Thyroid gland (tissue), 4 donors: ENCODE results near the gene RAP1A.

Source experiments
- POLR2A ChIP-seq, 2 donors: fragments of 450-650 bp; IDR thresholded peaks; one replicate each; pipeline ENCODE4 v1.6.1; 2017; ENCODE audit warnings: antibody characterized with exemption in 2 of 2, mild to moderate bottlenecking in 2 of 2, moderate library complexity in 1 of 2
- TF ChIP-seq, protein P1 (sequence below), 6 experiments: fragments of 200-600 bp in 3 of 6; fragments of 450-650 bp in 3 of 6; sonication (generic) in 3 of 6; IDR thresholded peaks; one replicate each; pipeline ENCODE4 v1.5.1; 2016 to 2019; ENCODE audit warnings: antibody characterized with exemption in 6 of 6, mild to moderate bottlenecking in 2 of 6, inconsistent platforms in 1 of 6, moderate library complexity in 1 of 6

DNA sequence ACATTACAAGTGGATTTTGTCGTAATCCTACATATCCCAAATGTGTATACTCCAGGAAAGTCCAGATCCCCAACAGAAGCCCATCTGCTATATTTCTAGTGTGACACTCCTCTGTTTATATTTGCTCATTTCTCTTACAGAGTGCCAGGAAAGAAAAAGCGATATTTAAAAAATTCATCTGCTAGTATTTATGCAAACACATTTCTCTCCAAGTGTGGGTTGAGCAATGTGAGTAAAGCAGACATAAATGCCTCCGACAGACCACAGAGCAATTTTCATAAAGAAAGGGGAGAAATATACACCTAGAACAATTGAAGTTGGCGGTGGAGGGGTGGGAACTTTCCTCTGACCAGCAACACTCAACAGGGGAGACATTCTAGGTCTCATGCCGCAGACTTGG is 22.2 kb upstream of the RAP1A start:
- no peak for TF ChIP-seq POLR2A (IDR thresholded peaks at IDR 0.05)
- TF ChIP-seq, protein P1, sequence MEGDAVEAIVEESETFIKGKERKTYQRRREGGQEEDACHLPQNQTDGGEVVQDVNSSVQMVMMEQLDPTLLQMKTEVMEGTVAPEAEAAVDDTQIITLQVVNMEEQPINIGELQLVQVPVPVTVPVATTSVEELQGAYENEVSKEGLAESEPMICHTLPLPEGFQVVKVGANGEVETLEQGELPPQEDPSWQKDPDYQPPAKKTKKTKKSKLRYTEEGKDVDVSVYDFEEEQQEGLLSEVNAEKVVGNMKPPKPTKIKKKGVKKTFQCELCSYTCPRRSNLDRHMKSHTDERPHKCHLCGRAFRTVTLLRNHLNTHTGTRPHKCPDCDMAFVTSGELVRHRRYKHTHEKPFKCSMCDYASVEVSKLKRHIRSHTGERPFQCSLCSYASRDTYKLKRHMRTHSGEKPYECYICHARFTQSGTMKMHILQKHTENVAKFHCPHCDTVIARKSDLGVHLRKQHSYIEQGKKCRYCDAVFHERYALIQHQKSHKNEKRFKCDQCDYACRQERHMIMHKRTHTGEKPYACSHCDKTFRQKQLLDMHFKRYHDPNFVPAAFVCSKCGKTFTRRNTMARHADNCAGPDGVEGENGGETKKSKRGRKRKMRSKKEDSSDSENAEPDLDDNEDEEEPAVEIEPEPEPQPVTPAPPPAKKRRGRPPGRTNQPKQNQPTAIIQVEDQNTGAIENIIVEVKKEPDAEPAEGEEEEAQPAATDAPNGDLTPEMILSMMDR (IDR thresholded peaks at IDR 0.05): no peak
